Mammary epithelial cell (primary cell): ENCODE measurements around the gene VPS37D.

Experiments
- EZH2 ChIP-seq: IDR thresholded peaks from 2 replicates; pipeline ENCODE4 v1.6.1; 2012; ENCODE audit warnings: low read length, inconsistent platforms, borderline replicate concordance
- TF ChIP-seq, protein P1 (sequence below), 2 donors: IDR thresholded peaks in 1 of 2; conservative IDR thresholded peaks in 1 of 2; 2 replicates each; pipeline ENCODE4 v1.5.1; 2011 to 2012; ENCODE audit warnings: inconsistent platforms in 2 of 2, low read length in 2 of 2, mild to moderate bottlenecking in 2 of 2, control low read depth in 1 of 2, low read depth in 1 of 2; ENCODE audit not compliant: insufficient read depth in 1 of 2; ENCODE audit errors: extremely low read depth in 1 of 2

DNA sequence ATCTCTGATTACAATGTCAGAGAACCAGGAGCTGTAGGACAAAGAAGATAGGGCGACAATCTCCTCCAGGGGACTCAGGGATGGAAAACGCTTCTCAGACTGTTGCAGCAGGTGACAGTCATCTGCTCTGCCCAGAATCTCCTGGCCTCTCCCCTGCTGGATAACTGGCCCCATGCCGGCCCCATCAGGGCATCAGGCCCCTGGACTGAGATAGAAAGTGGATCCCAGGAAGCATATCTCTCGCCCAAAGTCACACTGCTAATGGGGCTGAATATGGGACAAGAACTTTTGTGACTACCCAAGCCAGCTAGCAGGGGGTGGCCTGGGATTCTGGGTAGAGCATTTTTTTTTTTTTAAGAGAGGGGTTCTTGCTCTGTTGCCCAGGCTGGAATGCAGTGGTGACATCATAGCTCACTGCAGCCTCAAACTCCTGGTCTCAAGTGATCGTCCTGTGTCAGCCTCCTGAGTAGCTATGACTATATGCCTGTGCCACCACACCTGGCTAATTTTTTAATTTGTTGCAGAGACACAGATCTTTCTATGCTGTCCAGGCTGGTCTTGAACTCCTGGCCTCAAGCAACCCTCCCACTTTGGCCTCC is 22.8 kb upstream of the VPS37D start:
- TF ChIP-seq, protein P1, sequence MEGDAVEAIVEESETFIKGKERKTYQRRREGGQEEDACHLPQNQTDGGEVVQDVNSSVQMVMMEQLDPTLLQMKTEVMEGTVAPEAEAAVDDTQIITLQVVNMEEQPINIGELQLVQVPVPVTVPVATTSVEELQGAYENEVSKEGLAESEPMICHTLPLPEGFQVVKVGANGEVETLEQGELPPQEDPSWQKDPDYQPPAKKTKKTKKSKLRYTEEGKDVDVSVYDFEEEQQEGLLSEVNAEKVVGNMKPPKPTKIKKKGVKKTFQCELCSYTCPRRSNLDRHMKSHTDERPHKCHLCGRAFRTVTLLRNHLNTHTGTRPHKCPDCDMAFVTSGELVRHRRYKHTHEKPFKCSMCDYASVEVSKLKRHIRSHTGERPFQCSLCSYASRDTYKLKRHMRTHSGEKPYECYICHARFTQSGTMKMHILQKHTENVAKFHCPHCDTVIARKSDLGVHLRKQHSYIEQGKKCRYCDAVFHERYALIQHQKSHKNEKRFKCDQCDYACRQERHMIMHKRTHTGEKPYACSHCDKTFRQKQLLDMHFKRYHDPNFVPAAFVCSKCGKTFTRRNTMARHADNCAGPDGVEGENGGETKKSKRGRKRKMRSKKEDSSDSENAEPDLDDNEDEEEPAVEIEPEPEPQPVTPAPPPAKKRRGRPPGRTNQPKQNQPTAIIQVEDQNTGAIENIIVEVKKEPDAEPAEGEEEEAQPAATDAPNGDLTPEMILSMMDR (conservative IDR thresholded peaks at IDR 0.05 in 1 of 2, IDR thresholded peaks at IDR 0.05 in 1 of 2; ENCODE audit: extremely low read depth in 1 of 2, insufficient read depth in 1 of 2, low read depth in 1 of 2, low read length in 2 of 2), result no peak
- no peak for TF ChIP-seq EZH2
